ENCODE data around the gene TP53RK.

TP53RK gene

DNA sequence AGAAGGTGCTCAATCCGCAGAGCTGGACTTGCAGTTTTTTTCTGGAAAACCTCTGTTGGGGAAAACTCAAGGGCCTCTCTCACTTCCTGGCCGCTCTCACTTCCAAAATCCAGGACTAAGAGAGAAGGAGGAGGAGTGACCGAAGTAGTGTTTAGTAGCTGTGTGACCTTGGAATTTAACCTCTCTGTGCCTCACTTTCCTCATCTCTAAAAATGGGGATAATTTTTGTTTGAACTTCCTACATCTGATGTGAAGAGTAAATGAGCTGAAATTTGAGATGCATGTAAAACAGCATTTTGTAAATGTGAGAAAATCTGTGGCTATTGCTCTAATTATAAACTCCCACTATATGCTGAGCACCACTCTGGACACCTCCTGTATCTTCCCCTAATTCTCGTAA, 43.1 kb downstream of the TP53RK start:
- in situ Hi-C loops (cut with MboI; ENCODE audit: low pct_unique_long_range_greater_than_20kb, low sequenced_read_pairs), result no loop called here
- DNase-seq, result no peak

DNA sequence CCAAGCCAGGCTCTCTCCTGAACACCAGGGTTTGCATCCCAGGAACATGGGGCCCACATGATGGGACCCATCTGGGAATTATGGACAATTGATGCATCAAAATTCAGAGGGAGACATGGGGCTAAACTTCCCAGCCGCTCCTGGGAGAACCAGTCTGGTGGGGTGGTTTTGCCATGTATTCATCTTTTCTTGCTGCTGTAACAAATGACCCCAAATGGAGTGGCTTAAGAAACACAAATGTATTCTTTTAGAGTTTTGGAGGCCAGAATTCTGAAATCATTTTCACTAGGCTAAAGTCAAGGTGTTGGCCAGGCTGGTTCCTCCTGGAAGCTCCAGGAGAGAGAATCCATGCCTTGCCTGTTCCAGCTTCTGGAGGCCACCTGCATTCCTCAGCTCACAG, 44.5 kb downstream of the TP53RK start:
- DNase-seq, result no peak
- in situ Hi-C loops (cut with MboI; ENCODE audit: low pct_unique_long_range_greater_than_20kb, low sequenced_read_pairs), result no loop called here

DNA sequence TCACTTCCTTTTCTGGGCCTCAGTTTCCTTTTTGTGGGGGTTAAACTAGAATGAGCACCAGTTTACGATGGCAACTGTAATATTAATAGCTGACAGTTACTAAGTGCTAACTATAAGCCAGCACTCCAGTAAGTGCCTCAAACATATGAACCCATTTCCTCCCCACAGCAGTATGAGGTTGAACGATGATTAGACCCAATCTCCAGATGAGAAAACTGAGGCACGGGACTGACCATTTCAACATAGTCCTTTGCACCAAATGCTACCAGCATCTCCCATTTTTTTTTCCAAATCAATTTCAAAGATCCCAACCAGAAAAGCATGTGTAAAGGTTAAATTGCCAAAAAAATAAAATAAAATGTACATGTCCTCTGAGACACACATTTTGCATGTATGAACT, 45.1 kb downstream of the TP53RK start:
- in situ Hi-C loops (cut with MboI; ENCODE audit: low pct_unique_long_range_greater_than_20kb, low sequenced_read_pairs), result no loop called here

DNA sequence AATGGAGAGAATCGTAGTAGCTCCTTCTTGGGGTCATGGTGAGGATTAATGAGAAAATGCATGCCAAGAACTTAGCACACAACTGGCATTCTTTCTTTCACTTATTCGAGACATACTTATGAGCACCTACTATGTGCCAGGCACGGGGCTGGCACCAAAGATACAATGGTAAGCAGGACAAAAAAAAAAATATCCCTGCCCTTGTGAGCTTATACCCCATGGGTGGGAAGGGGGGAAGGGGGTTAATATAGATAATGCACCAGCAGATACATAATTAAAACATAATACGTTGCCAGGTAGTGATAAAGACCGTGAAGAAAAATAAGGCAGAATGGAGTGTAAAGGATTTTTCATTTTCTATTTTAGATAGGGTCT, 46.3 kb downstream of the TP53RK start:
- no peak for DNase-seq
- in situ Hi-C loops (cut with MboI; ENCODE audit: low pct_unique_long_range_greater_than_20kb, low sequenced_read_pairs), result no loop called here

More for the DNA sequence above, 45.1 kb downstream of the TP53RK start:
- no peak for DNase-seq

DNA sequence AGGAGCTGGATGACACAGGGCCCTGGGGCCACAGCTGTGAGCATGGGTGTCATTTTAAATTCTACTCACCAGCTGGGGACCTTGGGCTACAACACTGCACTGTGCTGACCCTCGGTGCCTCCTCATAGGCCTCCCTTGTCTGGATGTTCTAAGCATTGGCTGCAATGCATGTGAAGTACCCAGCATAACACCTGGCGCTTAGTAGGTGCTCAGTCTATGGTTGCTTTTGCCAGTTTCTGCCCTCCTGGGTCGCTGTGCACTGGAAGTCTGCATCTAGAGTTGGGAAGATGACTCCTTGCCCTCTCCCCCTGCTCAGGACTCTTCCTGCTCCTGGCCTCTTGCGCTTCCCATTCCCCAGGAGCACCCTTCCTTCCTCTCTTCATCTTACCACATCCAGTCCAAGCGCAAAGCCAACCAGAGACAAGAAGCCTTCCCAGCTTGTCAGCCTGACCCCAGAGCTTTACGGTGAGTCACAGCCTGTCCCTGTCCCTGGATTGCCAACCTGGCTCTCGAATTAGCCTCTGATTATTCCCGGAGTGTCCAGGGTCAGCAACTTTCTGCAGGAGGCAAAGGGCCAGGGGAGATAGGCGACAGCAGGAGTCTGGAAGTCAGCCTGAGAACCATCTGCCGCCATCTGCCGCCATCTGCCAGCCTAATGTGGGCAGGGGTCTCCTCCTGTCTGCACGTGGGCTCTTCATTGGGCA, 46.8 kb downstream of the TP53RK start:
- in situ Hi-C loops (cut with MboI; ENCODE audit: low pct_unique_long_range_greater_than_20kb, low sequenced_read_pairs), result no loop called here
- no peak for DNase-seq

DNA sequence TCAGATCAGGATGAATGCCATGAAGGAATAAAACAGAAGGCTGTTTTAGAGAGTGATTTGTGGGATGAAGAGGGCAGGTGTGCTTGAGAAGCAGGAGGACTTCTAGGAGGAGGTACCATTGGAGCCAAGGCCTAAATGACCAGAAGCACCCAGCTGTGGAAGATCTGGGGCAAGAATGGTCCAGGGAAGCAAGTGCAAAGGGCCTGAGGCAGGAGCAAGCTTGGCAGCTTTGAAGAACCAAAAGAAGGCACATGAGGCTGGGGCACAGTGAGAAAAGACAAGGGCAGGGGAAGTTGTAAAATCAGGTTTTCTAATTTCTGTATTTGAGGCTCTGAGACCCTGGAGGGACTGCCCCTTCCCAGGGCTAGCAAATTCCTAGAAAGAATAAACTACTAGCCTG, 47.8 kb downstream of the TP53RK start:
- no peak for DNase-seq
- in situ Hi-C loops (cut with MboI; ENCODE audit: low pct_unique_long_range_greater_than_20kb, low sequenced_read_pairs), result no loop called here

DNA sequence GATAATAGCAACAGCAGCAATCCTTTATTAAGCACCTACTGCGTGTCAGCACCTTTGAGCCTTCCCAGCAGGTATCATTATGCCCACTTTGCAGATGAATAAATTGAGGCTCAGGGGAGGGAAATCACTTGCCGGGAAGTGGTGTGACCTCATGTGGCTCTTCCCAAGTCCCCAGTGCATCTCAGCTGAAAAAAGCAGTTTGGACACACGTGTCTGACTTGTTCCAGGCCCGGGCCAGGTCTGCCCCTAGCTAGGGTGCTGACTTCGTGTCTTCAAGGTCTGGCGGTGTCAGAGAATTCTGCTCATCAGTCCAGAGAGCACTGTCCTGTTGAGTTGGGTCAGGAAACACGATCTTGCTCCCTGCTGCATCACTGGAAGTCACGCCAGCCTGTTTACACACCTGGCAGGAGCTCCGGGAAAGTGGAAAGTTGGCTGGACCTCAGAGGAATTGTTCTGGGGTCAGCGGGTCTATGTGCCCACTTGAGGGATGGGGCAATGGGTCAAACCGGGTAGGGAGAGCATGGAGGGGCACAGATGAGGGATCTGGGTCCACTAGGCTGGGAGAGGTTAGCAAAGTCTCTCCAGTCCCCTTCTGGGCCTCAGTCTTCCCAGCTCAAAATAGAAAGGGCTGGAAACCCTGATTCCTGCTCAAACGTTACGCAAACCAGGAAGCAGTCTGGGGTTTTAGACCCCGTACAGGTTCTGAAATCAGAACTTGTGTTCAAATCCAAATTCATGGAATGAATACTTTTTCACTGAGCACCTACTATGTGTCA, 48.5 kb downstream of the TP53RK start:
- in situ Hi-C loops (cut with MboI; ENCODE audit: low pct_unique_long_range_greater_than_20kb, low sequenced_read_pairs), result no loop called here
- DNase-seq, result no peak

DNA sequence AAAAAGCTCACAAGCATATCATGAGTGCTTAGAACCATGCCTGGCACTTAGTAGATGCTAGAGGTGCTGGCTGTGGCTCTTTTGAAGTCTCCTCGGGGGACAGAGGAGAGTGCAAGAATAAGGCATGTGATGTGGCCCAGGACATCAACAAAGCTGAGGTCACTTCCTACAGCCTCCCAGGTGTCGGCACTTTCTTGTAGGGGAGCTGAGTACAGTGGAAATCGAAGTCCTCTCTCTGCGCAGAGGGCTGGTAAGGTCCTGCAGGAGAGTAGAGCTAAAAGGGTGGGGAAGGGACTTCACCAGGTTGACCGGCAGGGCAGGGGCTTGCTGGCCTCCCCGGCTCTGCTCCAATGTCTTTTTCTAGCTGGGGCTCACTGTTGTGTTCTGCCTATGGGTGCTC, 49.2 kb downstream of the TP53RK start:
- in situ Hi-C loops (cut with MboI; ENCODE audit: low pct_unique_long_range_greater_than_20kb, low sequenced_read_pairs), result no loop called here
- no peak for DNase-seq

DNA sequence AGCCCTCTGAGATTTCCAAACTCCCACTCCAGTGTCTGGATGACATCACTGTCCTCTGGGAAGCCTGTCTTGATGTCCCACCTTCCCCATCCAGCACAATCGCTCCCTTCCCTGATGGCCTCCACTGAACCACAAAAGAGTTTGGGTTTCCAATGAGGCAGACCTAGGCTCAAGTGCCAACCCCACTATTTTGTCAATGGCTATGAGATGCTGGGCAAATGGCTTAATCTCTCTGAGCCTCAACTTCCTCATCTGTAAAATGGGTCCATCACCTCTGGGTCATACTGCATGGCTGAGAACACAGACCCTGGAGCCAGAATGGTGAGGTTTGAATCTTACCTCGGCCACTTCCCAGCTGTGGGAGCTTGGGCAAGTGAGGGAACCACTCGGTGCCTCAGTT, 49.7 kb downstream of the TP53RK start:
- DNase-seq, result no peak
- in situ Hi-C loops (cut with MboI; ENCODE audit: low pct_unique_long_range_greater_than_20kb, low sequenced_read_pairs), result no loop called here

DNA sequence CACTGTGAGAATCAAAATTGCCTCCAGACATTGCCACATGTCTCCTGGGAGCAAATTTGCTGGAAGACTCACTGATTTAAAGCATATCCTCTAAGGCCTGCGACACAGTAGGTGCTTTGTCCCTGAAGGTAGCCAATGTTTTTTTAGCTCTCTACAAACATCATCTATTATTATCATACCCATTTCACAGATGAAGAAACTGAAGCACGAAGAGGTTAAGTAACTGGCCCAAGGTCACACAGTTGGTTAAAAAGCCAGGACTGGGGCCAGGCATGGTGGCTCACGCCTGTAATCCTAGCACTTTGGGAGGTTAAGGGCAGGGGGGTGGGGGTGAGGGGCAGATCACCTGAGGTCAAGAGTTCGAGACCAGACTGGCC, 50.4 kb downstream of the TP53RK start:
- DNase-seq, result no peak
- in situ Hi-C loops (cut with MboI; ENCODE audit: low pct_unique_long_range_greater_than_20kb, low sequenced_read_pairs), result no loop called here

DNA sequence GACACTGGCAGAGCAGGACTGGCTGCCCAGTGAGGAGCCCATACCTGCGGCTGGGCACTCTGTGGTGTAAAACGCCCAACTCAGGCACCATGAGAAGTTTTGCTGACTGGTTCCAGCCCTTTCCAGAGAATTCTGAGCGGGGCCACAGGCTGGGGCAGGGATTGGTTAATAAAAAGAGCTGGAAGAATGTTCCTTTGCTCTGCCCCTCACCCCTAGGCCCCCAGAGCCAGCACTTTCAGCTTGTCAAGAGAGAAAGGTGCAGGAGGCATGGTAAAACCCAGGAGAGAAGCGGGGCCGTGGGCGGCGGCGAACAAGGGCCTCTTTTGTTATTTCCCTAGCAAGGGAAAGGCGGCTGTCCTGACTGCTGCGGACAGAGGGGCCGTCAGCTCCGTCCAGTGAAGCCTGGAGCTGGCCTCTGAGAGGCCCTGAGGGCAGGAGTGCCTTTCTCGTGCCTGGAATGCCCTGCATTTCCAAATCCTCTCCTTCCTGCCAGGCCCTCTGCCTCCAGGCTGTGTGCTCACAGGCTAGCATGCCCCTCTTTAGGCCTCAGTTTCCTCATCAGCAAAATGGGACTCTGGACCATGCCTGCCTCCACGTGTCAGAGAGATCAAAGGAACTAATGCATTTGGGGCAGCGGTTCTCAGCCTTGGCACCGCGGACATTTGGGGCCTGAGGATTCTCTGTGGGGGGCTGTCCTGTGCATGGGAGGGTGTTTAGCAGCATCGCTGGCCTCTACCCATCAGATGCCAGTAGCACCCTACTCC, 50.9 kb downstream of the TP53RK start:
- in situ Hi-C loops (cut with MboI; ENCODE audit: low pct_unique_long_range_greater_than_20kb, low sequenced_read_pairs), result no loop called here
- DNase-seq, result no peak

DNA sequence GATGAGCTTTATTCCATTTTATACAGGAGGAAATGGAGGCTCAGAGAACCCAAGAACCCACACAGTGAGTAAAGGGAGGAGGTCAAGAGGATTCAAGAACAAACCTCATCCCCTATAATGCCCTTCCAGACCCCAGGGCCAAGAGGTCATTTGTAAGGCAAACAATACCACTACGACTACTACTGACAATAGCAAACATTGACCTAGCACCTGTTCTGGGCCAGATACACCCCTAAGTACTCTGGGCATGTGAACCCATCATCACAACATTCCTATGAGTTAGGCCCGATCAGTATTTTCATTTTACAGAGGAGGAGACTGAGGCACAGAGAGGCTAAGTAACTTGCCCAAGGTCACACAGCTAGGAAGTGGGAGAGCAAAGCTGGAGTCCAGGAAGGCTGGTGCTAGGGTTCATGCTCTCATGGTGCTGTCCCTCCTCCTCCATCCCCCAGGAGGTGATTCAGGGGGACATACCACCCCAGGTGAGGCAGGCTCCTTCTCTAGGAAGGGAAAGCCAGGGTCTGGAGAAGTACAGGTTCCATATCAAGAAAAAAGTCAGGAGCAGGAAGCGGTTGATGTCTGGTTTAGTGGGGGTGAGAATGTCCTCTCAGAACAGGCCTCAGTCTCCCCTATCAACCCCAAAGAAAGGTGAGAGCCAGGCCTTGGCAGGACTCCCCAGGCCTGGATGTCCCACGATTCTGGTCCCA, 51.7 kb downstream of the TP53RK start:
- in situ Hi-C loops (cut with MboI; ENCODE audit: low pct_unique_long_range_greater_than_20kb, low sequenced_read_pairs), result no loop called here
- no peak for DNase-seq

DNA sequence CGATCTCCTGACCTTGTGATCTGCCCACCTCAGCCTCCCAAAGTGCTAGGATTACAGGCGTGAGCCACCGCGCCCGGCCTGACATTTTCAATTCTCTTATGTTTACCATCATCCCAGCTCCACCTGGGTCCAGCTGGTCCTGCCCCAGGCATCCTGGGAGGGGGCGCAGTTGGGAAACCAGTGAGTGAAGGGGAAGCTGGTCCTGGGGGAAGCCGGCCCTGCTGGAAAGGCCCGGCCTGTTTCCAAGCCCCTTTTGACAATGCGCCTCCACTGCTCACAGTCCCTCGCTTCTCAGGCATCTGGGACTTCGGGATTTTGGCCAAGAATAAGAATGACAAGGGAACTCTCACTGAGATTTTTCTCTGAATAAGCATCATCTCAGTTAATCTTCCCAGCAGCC, 52.2 kb downstream of the TP53RK start:
- DNase-seq, result no peak
- in situ Hi-C loops (cut with MboI; ENCODE audit: low pct_unique_long_range_greater_than_20kb, low sequenced_read_pairs), result no loop called here

DNA sequence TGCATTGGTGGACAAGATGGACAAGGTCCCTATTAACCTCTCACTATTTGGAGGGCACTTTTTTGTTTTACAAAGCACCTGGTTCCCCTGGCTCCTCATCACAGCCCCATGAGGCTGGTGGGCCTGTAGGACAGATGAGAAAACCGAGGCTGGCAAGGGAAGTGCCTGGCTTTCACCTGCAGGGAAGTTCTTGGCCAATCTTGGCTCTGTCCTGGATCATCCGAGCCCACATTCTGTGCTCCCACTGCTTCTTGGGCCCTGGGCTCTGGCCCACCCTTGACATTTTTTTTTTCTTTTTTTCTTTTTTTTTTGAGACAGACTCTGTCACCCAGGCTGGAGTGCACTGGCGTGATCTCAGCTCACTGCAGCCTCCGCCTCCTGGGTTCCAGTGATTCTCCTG, 52.7 kb downstream of the TP53RK start:
- in situ Hi-C loops (cut with MboI; ENCODE audit: low pct_unique_long_range_greater_than_20kb, low sequenced_read_pairs), result no loop called here
- DNase-seq, result no peak

DNA sequence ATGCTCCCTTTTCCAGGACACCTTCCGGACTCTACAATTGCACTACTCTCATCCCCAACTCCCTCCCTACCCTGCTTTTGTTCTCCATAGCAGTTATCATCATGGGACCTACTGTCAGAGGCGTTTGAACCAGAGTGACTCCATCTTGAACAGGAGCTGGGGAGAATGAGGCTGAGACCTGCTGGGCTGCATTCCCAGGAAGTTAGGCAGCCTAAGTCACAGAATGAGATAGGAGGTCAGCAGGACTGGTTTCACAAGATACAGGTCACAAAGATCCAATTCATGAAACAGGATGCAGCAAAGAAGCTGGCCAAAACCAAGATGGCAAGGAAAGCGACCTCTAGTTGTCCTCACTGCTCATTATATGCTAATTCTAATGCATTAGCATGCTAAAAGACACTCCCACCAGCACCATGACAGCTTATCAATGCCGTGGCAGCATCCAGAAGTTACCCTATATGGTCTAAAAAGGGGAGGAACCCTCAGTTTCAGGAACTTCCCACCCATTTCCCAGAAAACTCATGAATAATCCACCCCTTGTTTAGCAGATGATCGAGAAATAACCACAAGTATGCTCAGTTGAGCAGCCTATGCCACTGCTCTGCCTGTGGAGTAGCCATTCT, 53.6 kb downstream of the TP53RK start:
- DNase-seq, result no peak
- in situ Hi-C loops (cut with MboI; ENCODE audit: low pct_unique_long_range_greater_than_20kb, low sequenced_read_pairs), result no loop called here

DNA sequence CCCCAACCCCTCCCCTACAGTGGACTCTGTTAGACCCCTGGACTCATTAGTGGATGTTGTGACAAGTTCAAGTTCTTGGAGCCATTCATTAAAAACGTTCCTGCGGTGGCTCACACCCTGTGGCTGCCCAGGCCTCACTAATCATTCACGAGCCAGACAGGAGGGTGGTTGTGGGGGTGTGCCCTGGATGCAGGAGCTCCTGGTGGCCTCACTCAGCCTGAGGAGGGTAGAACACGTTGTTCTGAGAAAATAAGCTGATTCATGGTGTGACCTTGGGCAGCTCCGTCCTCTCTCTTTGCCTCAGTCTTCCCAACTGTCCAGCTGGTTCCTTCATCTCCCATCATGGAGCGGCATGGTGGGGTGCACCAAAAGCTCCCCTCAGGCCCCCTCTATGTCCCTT, 54.7 kb downstream of the TP53RK start:
- in situ Hi-C loops (cut with MboI; ENCODE audit: low pct_unique_long_range_greater_than_20kb, low sequenced_read_pairs), result no loop called here
- DNase-seq, result no peak

All from KBM-7 (cell line).